Endothelial cell of umbilical vein (primary cell): ENCODE data around the gene KAT8. TPM values are rescaled to one million over a fixed set of nuclear protein-coding genes. Genes with fewer than 3 reads are reported as not detected.

ENCODE experiments used
- BruUV-seq: library from RNA; stranded (reverse); fragments of 400-500 nt; replicated peaks from 2 replicates; lab custom pipeline; 2021; lab: Mats Ljungman, UMichigan
- CTCF ChIA-PET: fragments of 300-600, 350-600 bp; sonication (Branson Sonifier 250); formaldehyde crosslinking; loops from one replicate; lab custom pipeline; 2021; ENCODE audit warnings: antibody characterized with exemption, inconsistent platforms; lab: Charles Lee
- POLR2A ChIA-PET: fragments of 300-600, 350-600 bp; sonication (Branson Sonifier 250); formaldehyde crosslinking; loops from one replicate; lab custom pipeline; 2021; ENCODE audit warnings: antibody characterized with exemption, inconsistent platforms; lab: Charles Lee
- DNase-seq: peaks from one replicate; pipeline ENCODE4 v3.0.0-alpha.2; 2011; ENCODE audit warnings: low read depth, low spot score
- FAIRE-seq: peaks from 2 replicates; lab custom pipeline; 2011; peaks lifted over from hg19 to GRCh38; lab: Jason Lieb, UNC
- H2AFZ ChIP-seq: 2 replicates; pipeline ENCODE4 v1.6.0; 2012; ENCODE audit warnings: low read depth, low read length, control low read depth, inconsistent platforms
- H3K27ac ChIP-seq: 2 replicates; pipeline ENCODE4 v1.5.1; 2011; ENCODE audit warnings: low read depth, mild to moderate bottlenecking, control low read depth, low read length, moderate library complexity; ENCODE audit not compliant: insufficient read depth
- H3K27me3 ChIP-seq, 2 experiments: 2 replicates each; pipeline versions ENCODE4 v1.6.0 to v1.6.1; 2011; ENCODE audit warnings: low read length in 2 of 2, mixed read lengths in 1 of 2; ENCODE audit not compliant: control insufficient read depth in 2 of 2, insufficient read depth in 2 of 2
- H3K36me3 ChIP-seq, 2 experiments: 2 replicates in 1 of 2; 3 replicates in 1 of 2; pipeline ENCODE4 v1.5.1; 2011; ENCODE audit warnings: low read length in 2 of 2, mild to moderate bottlenecking in 1 of 2, moderate library complexity in 1 of 2; ENCODE audit not compliant: control insufficient read depth in 2 of 2, insufficient read depth in 2 of 2; ENCODE audit errors: extremely low read depth in 1 of 2
- H3K4me1 ChIP-seq: 3 replicates; pipeline ENCODE4 v1.5.1; 2011; ENCODE audit warnings: mild to moderate bottlenecking, low read length; ENCODE audit not compliant: control insufficient read depth, insufficient read depth; ENCODE audit errors: extremely low read depth
- H3K4me2 ChIP-seq: 2 replicates; pipeline ENCODE4 v1.6.1; 2011; ENCODE audit warnings: low read length, control low read depth, mixed read lengths; ENCODE audit not compliant: insufficient read depth
- H3K4me3 ChIP-seq, 3 experiments: fragments of 200-600 bp in 1 of 3; sonication (generic), shearing (Covaris generic) in 1 of 3; replicated peaks in 1 of 3; 2 replicates each; pipeline ENCODE4 v1.5.1; 2011 to 2016; ENCODE audit warnings: control low read depth in 3 of 3, low read length in 3 of 3, mild to moderate bottlenecking in 2 of 3, inconsistent platforms in 1 of 3, low read depth in 1 of 3, moderate library complexity in 1 of 3; ENCODE audit not compliant: insufficient read depth in 1 of 3
- H3K79me2 ChIP-seq: 2 replicates; pipeline ENCODE4 v1.6.0; 2012; ENCODE audit warnings: low read length, inconsistent platforms; ENCODE audit not compliant: control insufficient read depth, insufficient read depth
- H3K9ac ChIP-seq: replicated peaks from 2 replicates; pipeline ENCODE3; 2011; ENCODE audit warnings: low read length, control low read depth; ENCODE audit not compliant: insufficient read depth; ENCODE audit errors: extremely low read depth
- H3K9me1 ChIP-seq: replicated peaks from 3 replicates; pipeline ENCODE4 v1.6.0; 2011; ENCODE audit warnings: mild to moderate bottlenecking, low read length; ENCODE audit not compliant: control insufficient read depth, insufficient read depth; ENCODE audit errors: extremely low read depth
- H3K9me3 ChIP-seq: replicated peaks from 2 replicates; pipeline ENCODE4 v1.5.1; 2012; ENCODE audit warnings: low read length, inconsistent platforms; ENCODE audit not compliant: control insufficient read depth, insufficient read depth
- H4K20me1 ChIP-seq: replicated peaks from 2 replicates; pipeline ENCODE3; 2011; ENCODE audit warnings: mild to moderate bottlenecking, low read length; ENCODE audit not compliant: control insufficient read depth, insufficient read depth; ENCODE audit errors: extremely low read depth
- EZH2 ChIP-seq: IDR thresholded peaks from 2 replicates; pipeline ENCODE4 v1.6.1; 2012; ENCODE audit warnings: borderline replicate concordance, low read depth, mild to moderate bottlenecking, moderate library complexity, low read length, inconsistent platforms; ENCODE audit not compliant: severe bottlenecking
- FOS ChIP-seq: IDR thresholded peaks from 2 replicates; pipeline ENCODE4 v1.6.1; 2011; ENCODE audit warnings: mild to moderate bottlenecking, low read length, moderate library complexity, borderline replicate concordance; ENCODE audit not compliant: insufficient read depth
- GATA2 ChIP-seq: IDR thresholded peaks from 2 replicates; pipeline ENCODE4 v1.7.0; 2011; ENCODE audit warnings: low read depth, mild to moderate bottlenecking, moderate library complexity, mixed read lengths, low read length; ENCODE audit not compliant: insufficient read length, insufficient read depth
- JUN ChIP-seq: IDR thresholded peaks from 2 replicates; pipeline ENCODE4 v1.6.1; 2011; ENCODE audit warnings: borderline replicate concordance, low read depth; ENCODE audit not compliant: insufficient read length, insufficient read depth
- MYC ChIP-seq: IDR thresholded peaks from one replicate; pipeline ENCODE4 v1.6.1; 2011; ENCODE audit warnings: mild to moderate bottlenecking, low read depth, low read length
- POLR2A ChIP-seq: IDR thresholded peaks from 2 replicates; pipeline ENCODE4 v1.6.1; 2012; ENCODE audit warnings: low read depth, mild to moderate bottlenecking, control low read depth, low read length
- POLR2AphosphoS5 ChIP-seq: IDR thresholded peaks from 2 replicates; pipeline ENCODE4 v1.6.1; 2012; ENCODE audit warnings: low read depth, mild to moderate bottlenecking, control low read depth, low read length, moderate library complexity; ENCODE audit not compliant: insufficient read depth
- dilution Hi-C: fragments of 300-500 bp; cut with MboI; formaldehyde crosslinking; loops from one replicate; pipeline ENCODE4 v1.15.0; 2019; ENCODE audit warnings: low sequenced_read_pairs; ENCODE audit not compliant: extremely low pct_ligation_motif_present
- intact Hi-C: fragments of 100-400 bp; cut with micrococcal nuclease; formaldehyde crosslinking; loops from one replicate; pipeline ENCODE4 v1.10.0; 2022
- polyA plus RNA-seq, 4 experiments: library from polyadenylated mRNA; depleted of rRNA in 3 of 4; stranded (reverse) in 3 of 4; unstranded in 1 of 4; fragments of >200 nt; gene quantifications; 2 replicates each; pipeline versions ENCODE4 v1.2.1 to v1.2.3, GENCODE V29; 2011 to 2012; ENCODE audit warnings: missing spikeins in 1 of 4
- total RNA-seq: library from RNA; stranded (reverse); gene quantifications from 2 replicates; pipeline ENCODE4 v1.2.3, GENCODE V29; 2021
- TF ChIP-seq, protein P1 (sequence below): IDR thresholded peaks from 2 replicates; pipeline ENCODE4 v1.6.1; 2011; ENCODE audit not compliant: insufficient read depth, insufficient read length
- TF ChIP-seq, protein P2 (sequence below), 2 donors: IDR thresholded peaks; 1 replicate in 1 of 2; 2 replicates in 1 of 2; pipeline ENCODE4 v1.5.1; 2011; ENCODE audit warnings: low read length in 2 of 2, mild to moderate bottlenecking in 2 of 2, moderate library complexity in 2 of 2, control low read depth in 1 of 2, inconsistent platforms in 1 of 2, low read depth in 1 of 2; ENCODE audit not compliant: insufficient read depth in 1 of 2; ENCODE audit errors: extremely low read depth in 1 of 2

Gene KAT8
- total and polyA plus RNA-seq, 2 donors (not counting 3 experiments of a cell fraction or from before 2014, with no cell fraction given): 30.7 to 42.8 TPM

DNA sequence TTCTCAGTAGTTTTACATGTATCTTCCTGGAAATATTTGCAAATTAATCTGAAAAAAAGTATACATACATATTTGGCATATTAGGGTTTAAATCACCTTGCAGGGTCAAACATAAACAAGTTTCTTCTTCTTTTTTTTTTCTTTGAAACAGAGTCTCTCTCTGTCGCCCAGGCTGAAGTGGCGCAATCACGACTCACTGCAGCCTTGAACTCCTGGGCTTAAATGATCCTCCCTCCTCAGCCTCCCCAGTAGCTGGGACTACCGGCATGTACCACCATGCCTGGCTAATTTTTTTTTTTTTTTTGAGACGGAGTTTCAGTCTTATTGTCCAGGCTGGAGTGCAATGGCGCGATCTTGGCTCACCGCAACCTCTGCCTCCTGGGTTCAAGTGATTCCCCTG is 49.9 kb downstream of the KAT8 start:
- BruUV-seq: no TSS peak
- Histone ChIP-seq H3K27ac (no peak overlapping the region), H3K9me1 (no peaks in the 10 kb centered on the region), H3K4me1 (no peaks in the 10 kb centered on the region), H4K20me1 (no peaks in the 10 kb centered on the region), H2AFZ (no peak overlapping the region), H3K9me3 (no peaks in the 10 kb centered on the region), H3K79me2 (no peaks in the 10 kb centered on the region), H3K27me3 (no peaks in the 10 kb centered on the region), H3K36me3 (no peaks in the 10 kb centered on the region), H3K9ac (no peak overlapping the region), H3K4me2 (no peak overlapping the region), H3K4me3 (no peak overlapping the region)
- CTCF ChIA-PET: no interaction called here
- POLR2A ChIA-PET: no interaction called here
- no peak for FAIRE-seq
- DNase-seq: no peak
- TF ChIP-seq, protein P1, sequence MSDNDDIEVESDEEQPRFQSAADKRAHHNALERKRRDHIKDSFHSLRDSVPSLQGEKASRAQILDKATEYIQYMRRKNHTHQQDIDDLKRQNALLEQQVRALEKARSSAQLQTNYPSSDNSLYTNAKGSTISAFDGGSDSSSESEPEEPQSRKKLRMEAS: no peak
- TF ChIP-seq JUN: no peak
- no peak for TF ChIP-seq GATA2
- TF ChIP-seq EZH2: no peak
- TF ChIP-seq MYC: no peak
- no peak for TF ChIP-seq FOS
- no peak for TF ChIP-seq POLR2A
- TF ChIP-seq, protein P2, sequence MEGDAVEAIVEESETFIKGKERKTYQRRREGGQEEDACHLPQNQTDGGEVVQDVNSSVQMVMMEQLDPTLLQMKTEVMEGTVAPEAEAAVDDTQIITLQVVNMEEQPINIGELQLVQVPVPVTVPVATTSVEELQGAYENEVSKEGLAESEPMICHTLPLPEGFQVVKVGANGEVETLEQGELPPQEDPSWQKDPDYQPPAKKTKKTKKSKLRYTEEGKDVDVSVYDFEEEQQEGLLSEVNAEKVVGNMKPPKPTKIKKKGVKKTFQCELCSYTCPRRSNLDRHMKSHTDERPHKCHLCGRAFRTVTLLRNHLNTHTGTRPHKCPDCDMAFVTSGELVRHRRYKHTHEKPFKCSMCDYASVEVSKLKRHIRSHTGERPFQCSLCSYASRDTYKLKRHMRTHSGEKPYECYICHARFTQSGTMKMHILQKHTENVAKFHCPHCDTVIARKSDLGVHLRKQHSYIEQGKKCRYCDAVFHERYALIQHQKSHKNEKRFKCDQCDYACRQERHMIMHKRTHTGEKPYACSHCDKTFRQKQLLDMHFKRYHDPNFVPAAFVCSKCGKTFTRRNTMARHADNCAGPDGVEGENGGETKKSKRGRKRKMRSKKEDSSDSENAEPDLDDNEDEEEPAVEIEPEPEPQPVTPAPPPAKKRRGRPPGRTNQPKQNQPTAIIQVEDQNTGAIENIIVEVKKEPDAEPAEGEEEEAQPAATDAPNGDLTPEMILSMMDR (IDR thresholded peaks at IDR 0.05; ENCODE audit: extremely low read depth in 1 of 2, insufficient read depth in 1 of 2, low read depth in 1 of 2, low read length in 2 of 2): no peak
- no peak for TF ChIP-seq POLR2AphosphoS5
- dilution Hi-C loops (no loop called here), intact Hi-C loops (no loop called here)
